ENCODE results near the gene DENR. TPM values are rescaled to one million over a fixed set of nuclear protein-coding genes. Genes with fewer than 3 reads are reported as not detected.
"Not testable (repeated sequence)": the region's sequence is repeated elsewhere in the genome, so short reads cannot be mapped to it uniquely, and the experiment has no call there.

Gene DENR
- polyA plus RNA-seq, 3 donors, result 11.4 to 31.2 (median 16.1) TPM

DNA sequence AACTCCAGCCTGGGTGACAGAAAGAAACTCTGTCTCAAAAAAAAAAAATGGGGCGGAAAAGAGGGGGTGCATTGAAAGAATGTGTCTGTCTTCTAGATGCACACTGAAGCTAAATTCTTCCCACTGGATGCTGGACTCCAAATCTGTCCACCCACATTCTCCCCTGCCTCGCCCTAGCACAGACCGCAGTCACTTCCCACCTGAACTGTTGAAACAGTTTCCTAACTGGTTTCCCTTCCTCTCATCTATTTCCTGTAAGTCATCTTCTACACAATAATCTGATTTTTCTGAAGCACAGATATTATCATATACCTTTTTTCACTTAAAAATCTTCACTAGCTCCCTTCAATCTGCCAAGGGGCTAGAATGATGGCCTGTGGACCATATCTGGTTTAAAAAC is 20.5 kb upstream of the DENR start:
- WGBS, 3 donors, result 66 to 90% (median 82%) methylated on average over 3 of the region's 3 CpGs
- H3K27ac ChIP-seq (ENCODE audit: low read depth, low read length), result no peak overlapping the region

DNA sequence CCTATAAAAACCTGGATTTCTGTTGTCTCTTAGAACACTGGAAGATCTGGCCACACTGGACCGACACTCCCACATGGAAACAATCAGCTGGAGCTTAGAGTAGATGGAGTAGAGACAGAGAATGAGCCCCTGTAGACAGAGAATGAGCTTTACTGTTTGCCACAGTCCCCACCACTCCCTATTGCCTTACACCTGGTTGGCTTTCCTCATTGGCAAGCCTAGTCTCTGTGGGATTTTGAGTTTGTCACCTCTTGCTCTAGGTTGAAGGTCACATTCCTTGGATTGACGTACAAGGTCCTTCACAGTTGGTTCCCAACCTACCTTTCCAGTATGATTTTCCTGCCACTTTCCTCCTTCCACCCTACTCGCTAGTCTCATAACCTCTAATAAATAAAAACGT is 20.0 kb upstream of the DENR start:
- WGBS, 3 donors, result 68 to 93% (median 89%) methylated on average over 4 of the region's 4 CpGs
- no peak overlapping the region for H3K27ac ChIP-seq (ENCODE audit: low read depth, low read length)

DNA sequence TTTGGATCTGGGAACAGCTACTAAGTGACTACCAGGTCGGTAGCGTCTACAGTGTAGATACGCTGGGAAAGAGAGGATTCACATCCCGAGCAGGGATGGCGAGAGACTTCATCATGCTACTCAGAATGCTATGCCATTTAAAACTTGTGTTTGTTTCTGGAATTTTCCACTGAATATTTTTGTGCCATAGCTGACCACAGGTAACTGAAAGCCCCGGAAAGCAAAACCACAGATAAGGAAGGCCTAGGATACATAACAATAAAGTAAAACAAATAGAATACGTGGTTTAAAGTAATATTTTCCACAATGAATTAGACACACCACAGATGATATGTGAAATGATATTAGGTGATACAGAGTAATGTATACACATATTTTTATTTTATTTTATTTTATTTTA is 14.1 kb upstream of the DENR start:
- WGBS, 3 donors, result 79 to 87% (median 79%) methylated on average over 7 of the region's 7 CpGs
- no peak overlapping the region for H3K27ac ChIP-seq (ENCODE audit: low read depth, low read length)

- WGBS, 3 donors, result 87 to 92% (median 89%) methylated on average over 7 of the region's 7 CpGs
- H3K27ac ChIP-seq (ENCODE audit: low read depth, low read length), result no peak overlapping the region
These were observed 12.3 kb upstream of the DENR start for GRCh38 chr12:122740351-122740750.

DNA sequence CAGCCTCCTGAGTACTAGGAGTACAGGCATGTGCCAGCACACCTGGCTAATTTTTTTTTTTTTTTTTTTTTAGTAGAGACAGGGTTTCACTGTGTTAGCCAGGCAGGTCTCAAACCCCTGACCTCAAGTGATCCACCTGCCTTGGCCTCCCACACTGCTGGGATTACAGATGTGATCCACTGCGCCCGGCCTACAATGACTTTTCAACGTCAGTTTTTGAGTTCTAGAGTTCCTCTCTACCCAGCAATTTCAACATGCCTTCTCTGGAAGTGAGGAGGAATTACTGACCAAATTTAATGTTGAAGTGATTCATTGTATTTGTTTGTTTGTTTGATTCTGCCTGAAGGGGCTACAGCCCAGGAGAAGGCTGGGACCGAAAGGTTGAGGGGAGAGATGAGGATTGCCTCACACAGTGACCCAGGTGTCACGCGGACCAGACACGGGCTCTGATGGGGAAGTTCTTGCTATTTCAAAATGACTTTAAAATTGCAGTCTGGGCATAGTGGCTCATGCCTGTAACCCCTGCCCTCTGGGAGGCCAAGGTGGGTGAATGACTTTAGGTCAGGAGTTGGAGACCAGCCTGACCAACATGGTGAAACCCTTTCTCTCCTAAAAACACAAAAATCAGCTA is 8.6 kb upstream of the DENR start:
- WGBS, 3 donors, result 62 to 93% (median 68%) methylated on average over 7 of the region's 7 CpGs

DNA sequence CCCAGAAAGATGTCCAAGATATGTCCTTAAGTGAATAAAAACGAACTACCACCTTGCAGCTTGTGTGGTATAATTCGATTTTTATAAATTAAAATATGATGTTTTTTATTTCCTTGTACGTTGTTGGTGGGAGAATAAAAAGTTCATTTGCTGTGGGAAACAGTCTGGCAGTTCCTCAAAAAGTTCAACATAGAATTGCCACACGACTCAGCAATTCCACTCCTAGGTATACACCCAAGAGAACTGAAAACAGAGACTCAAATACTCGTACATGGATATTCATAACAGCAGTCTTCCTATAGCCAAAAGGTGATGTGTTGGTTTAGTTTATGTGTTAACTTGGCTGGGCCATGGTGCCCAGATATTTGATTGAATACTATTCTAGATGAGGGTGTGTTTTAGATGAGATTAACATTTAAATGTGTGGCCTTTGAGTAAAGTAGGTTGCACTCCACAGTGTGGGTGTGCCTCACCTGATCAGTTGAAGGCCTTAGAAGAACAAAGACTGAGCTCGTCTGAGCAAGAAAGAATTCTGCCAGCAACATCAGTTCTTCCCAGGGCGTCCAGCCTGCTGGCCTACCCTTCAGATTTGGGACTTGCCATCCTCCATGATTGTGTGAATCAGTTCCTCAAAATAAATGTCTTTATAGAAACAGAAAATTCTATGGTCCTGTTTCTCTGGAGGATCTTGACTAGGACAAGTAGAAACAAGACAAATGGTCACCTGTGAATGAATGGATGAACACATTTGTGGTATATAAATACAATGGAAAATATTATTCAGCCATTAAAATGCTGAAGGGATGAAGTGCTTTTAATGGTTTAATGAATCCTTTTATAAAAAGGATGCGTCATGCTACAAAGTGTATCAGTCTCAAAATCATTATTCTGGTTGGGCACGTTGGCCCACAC is 5.1 kb upstream of the DENR start:
- H3K27ac ChIP-seq (ENCODE audit: low read depth, low read length), result no peak overlapping the region
- WGBS, 3 donors, result 71 to 77% (median 77%) methylated on average over 9 of the region's 9 CpGs

More for the DNA sequence above, 8.6 kb upstream of the DENR start:
- no peak overlapping the region for H3K27ac ChIP-seq (ENCODE audit: low read depth, low read length)

GRCh38 chr12:122749569-122750332 is 2.9 kb upstream of the DENR start:
- WGBS, 3 donors, result 72 to 77% (median 72%) methylated on average over 6 of the region's 6 CpGs

GRCh38 chr12:122750781-122751515 is 1.7 kb upstream of the DENR start:
- 73 to 74% (median 74%) methylated on average over 17 of the region's 17 CpGs for WGBS, 3 donors
- H3K27ac ChIP-seq (ENCODE audit: low read depth, low read length), result not testable (repeated sequence)

More at GRCh38 chr12:122749569-122750332, 2.9 kb upstream of the DENR start:
- no peak overlapping the region for H3K27ac ChIP-seq (ENCODE audit: low read depth, low read length)

GRCh38 chr12:122753319-122753650 is 661 bp downstream of the DENR start:
- H3K27ac ChIP-seq (ENCODE audit: low read depth, low read length), result no peak overlapping the region
- WGBS, 3 donors, result 3 to 9% (median 4%) methylated on average over 5 of the region's 5 CpGs

DNA sequence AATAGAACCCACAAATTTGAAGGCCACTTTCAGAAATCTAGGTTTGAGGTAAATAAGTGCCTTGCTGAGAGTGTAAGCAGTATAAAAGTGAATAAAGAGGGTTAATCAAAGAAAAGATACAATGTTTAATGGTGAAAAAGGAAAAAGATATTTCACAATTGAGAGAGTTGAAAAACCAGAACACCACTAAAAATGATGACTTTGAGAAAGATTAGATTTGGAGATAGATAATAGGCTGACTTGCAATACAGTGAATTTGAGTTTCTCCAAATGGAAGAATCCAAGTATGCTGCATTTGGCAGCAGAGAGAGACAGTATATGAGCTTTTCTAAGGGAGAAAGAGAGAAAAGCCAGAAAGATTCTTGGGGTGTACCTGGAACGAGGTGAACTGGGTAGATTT is 2.2 kb downstream of the DENR start:
- 59 to 95% (median 94%) methylated on average over 1 of the region's 1 CpG for WGBS, 3 donors
- no peak overlapping the region for H3K27ac ChIP-seq (ENCODE audit: low read depth, low read length)

GRCh38 chr12:122757568-122757967 is 4.9 kb downstream of the DENR start:
- H3K27ac ChIP-seq (ENCODE audit: low read depth, low read length), result no peak overlapping the region
- WGBS, 3 donors, result 75 to 97% (median 86%) methylated on average over 1 of the region's 1 CpG

GRCh38 chr12:122785503-122785902 is 32.9 kb downstream of the DENR start:
- H3K27ac ChIP-seq (ENCODE audit: low read depth, low read length), result no peak overlapping the region
- 83 to 85% (median 83%) methylated on average over 7 of the region's 7 CpGs for WGBS, 3 donors

DNA sequence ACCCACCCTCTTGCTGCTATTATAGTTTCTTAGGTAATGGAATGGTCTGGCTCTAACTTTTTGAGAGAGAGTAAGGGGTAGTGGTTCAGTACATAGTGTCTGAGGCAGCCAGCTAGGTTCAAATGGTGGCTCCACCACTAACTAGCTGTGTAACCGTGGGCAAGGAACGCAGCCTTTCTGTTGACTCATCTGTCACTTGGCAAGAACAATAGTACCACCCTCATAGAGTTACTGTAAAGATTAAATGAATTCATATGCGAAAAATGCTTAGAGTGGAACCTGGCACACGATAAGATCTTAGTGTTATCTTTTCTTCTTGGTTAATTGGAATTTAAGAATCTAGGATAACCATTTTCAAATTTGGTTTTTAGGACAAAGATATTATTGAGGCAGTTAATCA is 35.8 kb downstream of the DENR start:
- 80 to 88% (median 85%) methylated on average over 4 of the region's 4 CpGs for WGBS, 3 donors
- H3K27ac ChIP-seq (ENCODE audit: low read depth, low read length), result no peak overlapping the region

DNA sequence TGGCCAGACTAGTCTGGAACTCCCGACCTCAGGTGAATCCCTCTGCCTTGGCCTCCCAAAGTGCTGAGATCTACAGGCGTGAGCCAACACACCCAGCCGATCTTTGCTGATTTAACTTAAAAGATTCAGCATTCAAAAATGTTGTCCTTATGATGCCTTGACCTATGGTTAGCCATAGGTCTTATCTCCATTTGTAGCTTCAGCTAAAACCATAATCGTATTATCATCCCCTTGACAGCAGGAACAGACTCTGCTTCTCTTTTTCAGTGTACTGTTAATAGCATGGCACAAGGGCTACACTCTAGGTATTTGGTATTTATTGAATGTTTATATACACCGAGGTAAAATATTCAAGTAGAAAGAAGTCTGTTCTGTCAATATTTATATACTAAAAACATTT is 37.0 kb downstream of the DENR start:
- H3K27ac ChIP-seq (ENCODE audit: low read depth, low read length), result no peak overlapping the region
- 74 to 88% (median 85%) methylated on average over 5 of the region's 5 CpGs for WGBS, 3 donors

- WGBS, 3 donors, result 77 to 90% (median 88%) methylated on average over 5 of the region's 5 CpGs
- H3K27ac ChIP-seq (ENCODE audit: low read depth, low read length), result no peak overlapping the region
These were observed 37.9 kb downstream of the DENR start for GRCh38 chr12:122790393-122791075.

DNA sequence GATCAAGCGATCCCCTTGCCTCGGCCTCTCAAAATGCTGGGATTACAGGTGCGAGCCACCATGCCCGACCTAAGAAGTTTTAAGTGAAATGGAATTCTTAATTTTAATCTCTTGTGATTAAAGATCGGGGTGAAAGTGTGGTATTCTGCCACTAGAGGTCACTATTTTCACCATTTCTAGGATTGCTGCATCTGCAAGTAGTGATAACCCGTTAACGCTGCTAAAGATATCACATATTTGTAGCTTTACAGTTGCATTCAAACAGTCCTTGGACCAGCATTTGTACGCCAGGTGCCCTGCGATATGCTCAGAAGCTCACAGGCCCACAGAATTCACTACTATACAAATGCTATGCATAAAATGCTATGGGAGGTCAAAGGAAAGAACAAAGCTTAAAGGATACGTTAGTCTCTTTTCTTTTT is 41.1 kb downstream of the DENR start:
- H3K27ac ChIP-seq (ENCODE audit: low read depth, low read length), result no peak overlapping the region
- 7 to 18% (median 15%) methylated on average over 10 of the region's 10 CpGs for WGBS, 3 donors

- WGBS, 3 donors, result 45 to 87% (median 86%) methylated on average over 4 of the region's 4 CpGs
- no peak overlapping the region for H3K27ac ChIP-seq (ENCODE audit: low read depth, low read length)
These were observed 43.2 kb downstream of the DENR start for GRCh38 chr12:122795807-122796206.

Data from adipose tissue (tissue), 3 donors.